CD4-positive, alpha-beta T cell treated with Interleukin-4 for 1 hour (primary cell): Measurements from ENCODE around the gene ANK2.

Source experiments
- DNase-seq, 2 donors: peaks; one replicate each; pipeline ENCODE4 v3.0.0-alpha.2; 2020 to 2022

The ANK2 gene

GRCh38 chr4:113101669-113102068, 52.2 kb downstream of the ANK2 start:
- DNase-seq = no peak

DNA sequence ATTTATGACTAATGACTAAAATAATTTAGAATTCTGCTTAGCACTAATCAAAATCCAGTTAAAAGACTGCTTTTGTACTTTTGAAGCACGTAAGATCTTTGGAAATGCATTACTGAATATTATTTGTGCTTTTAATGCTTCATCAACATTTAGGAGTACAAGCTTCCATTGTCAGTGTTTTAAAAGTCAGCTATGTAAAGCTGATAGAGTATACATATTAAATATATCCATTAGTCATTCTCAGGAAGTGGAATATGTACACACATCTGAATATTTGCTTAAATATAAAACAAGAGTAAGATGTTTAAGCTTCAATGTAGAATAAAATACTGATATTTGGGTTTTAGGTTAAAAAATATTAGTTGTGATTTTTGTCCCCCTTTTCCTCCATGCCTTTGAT, 54.1 kb downstream of the ANK2 start:
- no peak for DNase-seq

DNA sequence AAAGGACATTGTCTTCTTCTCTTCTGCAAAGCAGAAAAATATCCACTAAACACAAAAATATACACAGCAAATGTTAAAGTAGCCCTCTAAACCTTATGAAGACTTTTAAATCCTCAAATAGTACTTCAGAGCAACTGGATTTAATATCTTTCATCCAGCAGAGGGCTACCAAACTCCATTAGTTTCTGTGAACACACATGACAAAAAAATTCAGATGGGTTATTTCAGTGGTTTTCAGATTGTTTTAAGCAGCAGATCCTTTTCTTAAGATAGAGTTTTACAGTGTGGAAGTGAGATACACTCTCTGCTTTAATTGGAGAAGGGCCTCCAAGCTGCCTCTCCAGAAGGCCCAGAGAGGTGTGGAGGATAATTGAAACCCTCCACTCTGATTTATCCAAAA, 56.7 kb downstream of the ANK2 start:
- no peak for DNase-seq

DNA sequence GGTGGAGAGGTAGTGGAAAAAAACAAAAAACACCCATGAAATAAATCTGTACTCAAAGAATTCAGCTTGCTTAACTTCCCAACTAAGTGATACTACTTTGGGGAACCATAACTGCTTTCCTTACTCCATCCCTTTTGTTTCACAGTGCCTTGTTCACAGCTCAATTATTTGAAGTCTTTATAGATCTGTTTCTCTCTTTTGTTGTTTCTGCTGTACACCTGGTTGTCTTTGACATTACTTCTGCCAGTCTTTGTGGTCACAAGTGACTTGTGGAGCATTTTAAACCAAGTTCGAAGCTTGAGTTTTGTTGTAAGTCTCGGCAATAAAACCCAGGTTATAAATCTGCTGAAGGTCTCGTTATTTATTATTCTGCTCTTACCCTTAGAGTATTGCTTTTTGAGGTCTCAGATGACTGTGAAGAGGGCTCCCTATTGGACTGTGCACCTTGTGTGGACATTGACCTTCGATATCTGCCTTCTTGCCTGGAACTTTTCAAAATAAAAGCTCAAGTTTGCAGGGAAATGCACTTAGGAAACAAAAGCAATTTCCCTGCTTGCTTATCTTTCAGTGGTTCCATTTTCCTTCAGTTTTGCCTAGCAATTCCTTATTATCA, 59.8 kb downstream of the ANK2 start:
- DNase-seq = no peak

DNA sequence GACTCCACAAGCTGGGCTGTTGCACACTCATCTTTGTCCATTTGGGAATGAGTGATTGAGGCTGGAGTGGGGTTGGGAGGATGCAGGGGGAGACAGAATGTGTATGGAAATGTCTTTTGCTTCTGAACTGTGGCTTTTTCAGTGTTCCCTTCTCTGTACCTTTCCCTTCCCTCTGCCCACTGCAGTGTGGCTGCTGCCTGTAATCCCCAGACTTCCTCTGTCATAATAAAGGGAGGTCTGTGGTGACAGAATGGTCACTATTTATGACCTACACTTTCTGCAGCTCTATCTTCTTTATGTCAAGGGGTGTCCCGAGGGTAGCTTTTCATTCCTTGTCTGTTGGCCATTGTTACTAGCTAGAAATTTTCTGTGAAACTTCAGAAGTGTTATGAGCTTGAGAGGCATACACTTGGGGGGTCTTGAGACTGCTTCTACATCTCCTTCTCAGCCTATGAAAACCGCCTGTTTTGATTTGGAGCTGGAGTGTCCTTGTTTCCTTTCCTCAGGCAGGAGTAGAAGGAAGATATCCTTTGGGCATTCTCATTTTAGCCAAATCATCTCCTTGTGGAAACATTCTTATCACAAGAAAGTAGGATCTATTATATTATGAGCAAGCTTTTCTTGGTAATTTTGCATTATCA, 63.0 kb downstream of the ANK2 start:
- no peak for DNase-seq

DNA sequence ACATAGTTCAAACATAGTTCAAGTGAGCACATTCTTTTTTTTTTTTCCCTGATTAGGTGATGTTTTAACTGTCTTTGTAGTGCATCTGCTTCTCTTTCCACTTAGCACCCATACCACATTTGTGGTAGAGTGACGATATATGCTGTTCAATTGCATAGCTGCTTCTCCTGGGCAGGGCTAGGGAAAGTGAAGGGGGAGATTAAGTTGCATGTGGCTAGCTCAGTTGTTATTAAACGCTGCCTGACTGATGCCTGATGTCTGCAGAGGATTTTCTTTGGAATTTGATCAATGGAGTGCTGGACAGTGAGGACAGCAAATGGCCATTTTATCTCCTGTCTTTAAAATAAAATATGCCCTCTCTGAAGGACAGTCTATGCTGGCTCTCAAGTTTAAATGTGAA, 63.7 kb downstream of the ANK2 start:
- no peak for DNase-seq

DNA sequence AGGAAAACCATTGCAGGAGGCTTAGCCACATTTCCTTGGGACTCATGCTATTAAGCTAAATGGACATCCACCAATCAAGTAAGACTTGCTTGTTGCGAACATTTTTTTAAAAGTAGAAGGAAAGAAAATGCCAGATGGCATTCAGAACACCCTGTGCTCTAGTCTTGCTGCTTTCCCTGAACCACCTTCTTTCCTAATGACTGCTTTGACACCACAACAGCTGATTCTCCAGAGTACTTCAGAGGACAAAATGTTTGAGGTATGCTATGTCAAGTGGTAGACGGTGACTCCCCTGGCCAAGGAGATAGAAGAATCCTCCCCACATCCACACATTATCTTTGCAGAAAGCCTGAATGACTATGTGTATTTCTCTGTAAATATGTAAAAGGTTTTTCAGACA, 65.4 kb downstream of the ANK2 start:
- DNase-seq = no peak

- no peak for DNase-seq
Measured at GRCh38 chr4:113116414-113117357, 67.2 kb downstream of the ANK2 start.

DNA sequence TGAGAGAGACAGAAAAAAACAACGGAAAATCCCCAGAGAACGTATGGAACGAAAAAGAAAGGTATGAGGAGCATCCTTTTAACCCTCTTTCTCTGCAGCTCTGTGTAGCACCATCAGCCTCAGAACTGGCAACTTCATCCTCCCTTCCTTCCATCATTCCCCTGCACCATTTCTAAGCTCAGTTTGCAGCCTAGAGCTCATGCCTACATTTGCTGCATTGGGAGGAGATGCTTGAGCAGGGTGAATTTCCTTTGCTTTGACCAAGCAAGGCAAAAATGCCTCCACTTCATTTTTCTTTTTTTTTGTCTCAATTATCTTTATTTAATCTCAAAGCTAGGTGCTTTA, 67.9 kb downstream of the ANK2 start:
- no peak for DNase-seq

- DNase-seq = no peak
Measured at GRCh38 chr4:113122066-113122465, 72.6 kb downstream of the ANK2 start.

GRCh38 chr4:113125418-113125817, 76.0 kb downstream of the ANK2 start:
- DNase-seq = no peak

DNA sequence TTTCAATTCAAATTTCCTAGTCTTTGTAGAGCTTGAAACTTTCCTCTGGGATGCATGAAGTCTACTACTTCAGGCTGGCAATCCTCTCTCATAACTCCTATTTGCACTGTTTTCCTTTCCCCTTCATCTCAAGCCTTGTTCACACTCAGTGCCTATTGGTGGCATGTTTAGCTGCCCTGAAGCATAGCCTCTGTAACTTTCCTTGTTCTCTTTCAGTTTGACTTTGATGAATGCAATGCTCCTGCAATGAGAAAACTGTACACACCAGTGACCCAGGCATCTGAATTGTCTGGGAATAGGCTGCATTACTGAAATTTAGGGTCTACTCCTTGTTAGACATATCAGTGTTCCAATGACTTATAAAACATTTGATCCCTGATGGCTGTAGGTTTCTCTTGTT, 81.7 kb downstream of the ANK2 start:
- no peak for DNase-seq

DNA sequence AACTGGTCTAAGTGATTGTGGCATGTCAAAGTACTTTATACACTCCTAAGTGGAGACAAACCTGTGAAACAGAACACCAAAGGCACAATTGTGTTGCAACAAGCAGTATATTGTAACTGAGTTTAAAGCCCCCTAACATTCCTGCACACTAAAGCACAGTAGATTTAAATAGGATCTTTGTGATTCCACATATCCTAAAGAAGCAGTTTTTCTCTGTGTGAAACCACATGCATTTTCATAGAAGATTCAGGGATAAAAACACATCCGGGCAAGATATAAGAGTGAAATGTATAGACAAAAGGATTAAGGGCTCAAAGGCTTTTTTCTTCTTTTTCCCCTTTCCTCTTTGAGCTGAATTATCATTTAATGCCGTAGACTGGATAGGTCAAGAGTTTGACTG, 82.2 kb downstream of the ANK2 start:
- no peak for DNase-seq

DNA sequence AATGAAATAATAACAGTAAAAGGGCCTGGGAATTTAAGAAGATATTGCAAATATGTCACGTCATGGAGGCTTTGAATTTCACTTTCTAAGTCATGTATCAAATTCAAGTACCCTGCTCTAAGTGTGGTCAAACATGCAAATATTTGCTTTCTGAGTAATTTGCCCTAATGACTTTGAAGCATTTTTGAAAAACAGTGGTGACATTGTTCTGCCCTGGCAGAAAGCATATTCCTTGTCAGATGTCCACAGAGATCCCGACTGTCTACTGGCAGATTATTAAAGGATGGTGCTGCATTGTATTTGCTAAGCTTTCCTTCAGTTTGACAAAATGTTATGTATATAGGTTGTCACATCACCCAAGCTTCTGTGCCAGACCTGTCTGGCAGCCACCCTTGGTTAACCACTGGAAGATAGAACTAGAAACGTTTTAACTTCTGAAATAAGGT, 92.5 kb downstream of the ANK2 start:
- no peak for DNase-seq

- DNase-seq = no peak
Measured at GRCh38 chr4:113142351-113142750, 92.9 kb downstream of the ANK2 start.

- no peak for DNase-seq
Measured at GRCh38 chr4:113144091-113144490, 94.6 kb downstream of the ANK2 start.

- DNase-seq = no peak
Measured at GRCh38 chr4:113145147-113145518, 95.7 kb downstream of the ANK2 start.

- no peak for DNase-seq
Measured at GRCh38 chr4:113145519-113146291, 96.3 kb downstream of the ANK2 start.

DNA sequence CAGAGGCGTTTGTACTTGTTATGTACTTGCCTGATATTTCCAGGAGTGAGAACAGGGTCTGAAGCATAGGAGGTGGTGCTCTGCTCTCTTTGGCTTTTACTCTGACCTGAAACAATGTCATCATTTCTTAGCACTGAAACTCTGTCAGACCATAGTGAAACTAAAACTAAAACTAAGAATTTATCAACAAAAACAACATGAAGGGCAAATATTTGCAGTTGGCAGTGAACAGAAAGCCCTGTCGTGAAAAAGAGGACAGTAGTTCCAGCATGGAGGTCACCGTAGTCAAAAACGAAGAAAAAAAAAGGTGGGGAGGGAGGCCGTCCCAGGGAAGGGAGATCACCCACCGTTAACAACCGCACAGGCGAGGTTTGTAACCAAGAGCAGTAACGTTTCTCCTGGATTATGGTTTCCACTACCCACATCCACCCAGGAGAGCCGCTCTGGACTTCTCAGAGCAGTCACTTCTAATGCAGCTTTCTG, 97.5 kb downstream of the ANK2 start:
- no peak for DNase-seq

- DNase-seq = no peak
Measured at GRCh38 chr4:113147498-113148111, 98.2 kb downstream of the ANK2 start.

GRCh38 chr4:113148925-113149324, 99.5 kb downstream of the ANK2 start:
- no peak for DNase-seq

- DNase-seq = no peak
Measured at GRCh38 chr4:113153529-113154101, 104.2 kb downstream of the ANK2 start.
